ENCODE results near the gene FIBCD1.

The FIBCD1 gene

GRCh38 chr9:130856474-130856873 lies 82.6 kb downstream of the FIBCD1 start:
- ATAC-seq: no peak

GRCh38 chr9:130854835-130855234 lies 84.2 kb downstream of the FIBCD1 start:
- no peak for ATAC-seq

GRCh38 chr9:130854092-130854491 lies 85.0 kb downstream of the FIBCD1 start:
- no peak for ATAC-seq

GRCh38 chr9:130852801-130853200 lies 86.2 kb downstream of the FIBCD1 start:
- ATAC-seq: no peak
